H9 (cell line): Measurements from ENCODE around the gene C3orf22. TPM values are rescaled to one million over a fixed set of nuclear protein-coding genes. Genes with fewer than 3 reads are reported as not detected.

ENCODE experiments used
- DNase-seq: peaks from one replicate; pipeline ENCODE4 v3.0.0-alpha.2; 2017
- H2AFZ ChIP-seq: one replicate; pipeline ENCODE4 v1.6.1; 2013; ENCODE audit warnings: mild to moderate bottlenecking, low read length, control low read depth, moderate library complexity
- H2AK5ac ChIP-seq: 2 replicates; pipeline ENCODE4 v1.6.1; 2013; ENCODE audit warnings: low read length, control low read depth, mixed read lengths; ENCODE audit not compliant: insufficient read length
- H2BK120ac ChIP-seq: one replicate; pipeline ENCODE4 v1.6.1; 2013; ENCODE audit warnings: low read depth, mild to moderate bottlenecking, low read length, control low read depth, inconsistent platforms; ENCODE audit not compliant: poor library complexity, severe bottlenecking
- H2BK12ac ChIP-seq: 2 replicates; pipeline ENCODE4 v1.6.1; 2013; ENCODE audit warnings: low read length, control low read depth, mixed read lengths, low read depth; ENCODE audit not compliant: insufficient read length
- H2BK15ac ChIP-seq: 2 replicates; pipeline ENCODE4 v1.6.1; 2013; ENCODE audit warnings: low read depth, low read length, control low read depth
- H2BK20ac ChIP-seq: one replicate; pipeline ENCODE4 v1.6.1; 2013; ENCODE audit warnings: low read depth, mild to moderate bottlenecking, low read length, control low read depth, inconsistent platforms; ENCODE audit not compliant: poor library complexity, severe bottlenecking
- H2BK5ac ChIP-seq: 2 replicates; pipeline ENCODE4 v1.6.1; 2013; ENCODE audit warnings: low read length, control low read depth, mixed read lengths; ENCODE audit not compliant: insufficient read length
- H3K14ac ChIP-seq: 2 replicates; pipeline ENCODE4 v1.6.1; 2013; ENCODE audit warnings: low read length, control low read depth; ENCODE audit not compliant: insufficient read depth
- H3K18ac ChIP-seq: 2 replicates; pipeline ENCODE4 v1.6.1; 2013; ENCODE audit warnings: low read depth, mild to moderate bottlenecking, mixed read lengths, low read length, control low read depth; ENCODE audit not compliant: insufficient read length
- H3K23ac ChIP-seq: 2 replicates; pipeline ENCODE4 v1.6.1; 2013; ENCODE audit warnings: low read length, control low read depth, mixed read lengths, low read depth; ENCODE audit not compliant: insufficient read length
- H3K23me2 ChIP-seq: 2 replicates; pipeline ENCODE4 v1.6.1; 2013; ENCODE audit warnings: low read depth, mild to moderate bottlenecking, mixed read lengths, low read length, control low read depth; ENCODE audit not compliant: insufficient read length, poor library complexity, severe bottlenecking
- H3K27ac ChIP-seq: 2 replicates; pipeline ENCODE4 v1.5.1; 2013; ENCODE audit warnings: low read length, control low read depth, mixed read lengths, low read depth; ENCODE audit not compliant: insufficient read length
- H3K27me3 ChIP-seq: 2 replicates; pipeline ENCODE4 v1.6.1; 2013; ENCODE audit warnings: low read length, control low read depth, inconsistent platforms; ENCODE audit not compliant: insufficient read depth
- H3K4ac ChIP-seq: 2 replicates; pipeline ENCODE4 v1.6.1; 2013; ENCODE audit warnings: low read depth, mild to moderate bottlenecking, control low read depth, inconsistent platforms, low read length, moderate library complexity
- H3K4me1 ChIP-seq: 2 replicates; pipeline ENCODE4 v1.6.1; 2013; ENCODE audit warnings: low read length, control low read depth, inconsistent platforms; ENCODE audit not compliant: insufficient read depth
- H3K4me2 ChIP-seq: 2 replicates; pipeline ENCODE4 v1.6.1; 2013; ENCODE audit warnings: low read length, control low read depth, mixed read lengths; ENCODE audit not compliant: insufficient read length, insufficient read depth
- H3K56ac ChIP-seq: 2 replicates; pipeline ENCODE4 v1.6.1; 2013; ENCODE audit warnings: low read depth, mild to moderate bottlenecking, mixed read lengths, low read length, control low read depth; ENCODE audit not compliant: insufficient read length
- H3K79me1 ChIP-seq: 2 replicates; pipeline ENCODE4 v1.6.1; 2013; ENCODE audit warnings: low read depth, mild to moderate bottlenecking, moderate library complexity, low read length, control low read depth, inconsistent platforms; ENCODE audit not compliant: insufficient read depth, poor library complexity, severe bottlenecking
- H3K79me2 ChIP-seq: 2 replicates; pipeline ENCODE4 v1.6.1; 2013; ENCODE audit warnings: low read length, control low read depth, inconsistent platforms; ENCODE audit not compliant: insufficient read depth
- H3K9ac ChIP-seq: 2 replicates; pipeline ENCODE4 v1.6.1; 2013; ENCODE audit warnings: low read length, control low read depth, mixed read lengths; ENCODE audit not compliant: insufficient read length; ENCODE audit errors: extremely low read depth
- H3K9me3 ChIP-seq: one replicate; pipeline ENCODE4 v1.6.1; 2013; ENCODE audit warnings: low read depth, low read length, inconsistent platforms; ENCODE audit not compliant: control insufficient read depth
- H3T11ph ChIP-seq: one replicate; pipeline ENCODE4 v1.6.1; 2013; ENCODE audit warnings: mild to moderate bottlenecking, low read length, control low read depth, inconsistent platforms
- H4K20me1 ChIP-seq: one replicate; pipeline ENCODE4 v1.6.1; 2013; ENCODE audit not compliant: control insufficient read depth, insufficient read length, insufficient read depth
- H4K5ac ChIP-seq: 2 replicates; pipeline ENCODE4 v1.6.1; 2013; ENCODE audit warnings: low read depth, mild to moderate bottlenecking, mixed read lengths, low read length, control low read depth; ENCODE audit not compliant: insufficient read length
- H4K8ac ChIP-seq: replicated peaks from 2 replicates; pipeline ENCODE4 v1.6.1; 2013; ENCODE audit warnings: low read length, control low read depth, mixed read lengths, low read depth; ENCODE audit not compliant: insufficient read length
- H4K91ac ChIP-seq: 2 replicates; pipeline ENCODE4 v1.6.1; 2013; ENCODE audit warnings: low read depth, mild to moderate bottlenecking, moderate library complexity, mixed read lengths, low read length, control low read depth; ENCODE audit not compliant: insufficient read length
- H3K27ac Mint-ChIP-seq, 3 experiments: 2 replicates in 2 of 3; 3 replicates in 1 of 3; pipeline ENCODE4 v1.8.0; 2020 to 2021; ENCODE audit warnings: mixed read lengths in 3 of 3, mild to moderate bottlenecking in 1 of 3, moderate library complexity in 1 of 3
- H3K27me3 Mint-ChIP-seq: 2 replicates; pipeline ENCODE4 v1.8.0; 2021; ENCODE audit warnings: low read depth, mild to moderate bottlenecking, moderate library complexity, mixed read lengths
- H3K36me3 Mint-ChIP-seq, 3 experiments: 2 replicates in 2 of 3; 3 replicates in 1 of 3; pipeline ENCODE4 v1.8.0; 2020 to 2021; ENCODE audit warnings: low read depth in 3 of 3, mixed read lengths in 3 of 3; ENCODE audit not compliant: insufficient read depth in 1 of 3
- H3K4me1 Mint-ChIP-seq, 2 experiments: 2 replicates each; pipeline ENCODE4 v1.8.0; 2020; ENCODE audit warnings: mixed read lengths in 2 of 2
- H3K4me3 Mint-ChIP-seq, 2 experiments: 2 replicates in 1 of 2; 3 replicates in 1 of 2; pipeline ENCODE4 v1.8.0; 2020 to 2021; ENCODE audit warnings: mild to moderate bottlenecking in 2 of 2, mixed read lengths in 2 of 2, moderate library complexity in 1 of 2
- H3K9me3 Mint-ChIP-seq, 2 experiments: 2 replicates in 1 of 2; 3 replicates in 1 of 2; pipeline ENCODE4 v1.8.0; 2020; ENCODE audit warnings: mild to moderate bottlenecking in 2 of 2, mixed read lengths in 2 of 2, moderate library complexity in 1 of 2
- WGBS: extraction: QIAGEN DNeasy Blood & Tissue Kit; methylation state at CpG from one replicate; pipeline ENCODE4 v1.1.7; 2013; ENCODE audit warnings: missing lambda C conversion rate, low lambda C conversion rate, mixed read lengths; ENCODE audit not compliant: insufficient read length; ENCODE audit errors: extremely low coverage; 5-methylcytosine and 5-hydroxymethylcytosine counted together
- total RNA-seq: library from RNA; stranded (reverse); gene quantifications from 2 replicates; pipeline ENCODE4 v1.2.1, GENCODE V29; 2021
- TF ChIP-seq, protein P1 (sequence below): fragments of 200-600 bp; sonication (generic); conservative IDR thresholded peaks from 3 replicates; pipeline ENCODE4 v1.8.0; 2021; ENCODE audit warnings: antibody characterized with exemption, mild to moderate bottlenecking

The C3orf22 gene
- total RNA-seq, 1 experiment from 2014 or later: not detected

- no peak for DNase-seq
- WGBS: no CpG with 5 or more reads among the region's 5 CpGs
Observed at GRCh38 chr3:126580746-126581145, 22.0 kb upstream of the C3orf22 start.

More at GRCh38 chr3:126580746-126581145, 22.0 kb upstream of the C3orf22 start:
- Mint-ChIP-seq H3K9me3 (peaks cover 0 to 4% of the 10 kb centered on the region in 2 experiments; a peak in 2 of 5 replicates), H3K27me3 (peaks cover 8% of the 10 kb centered on the region; the same call in 1 of the 2 replicates), H3K4me1 (peaks cover 0 to 3% of the 10 kb centered on the region in 2 experiments; a peak in 2 of 4 replicates), H3K4me3 (no peak overlapping the region), H3K36me3 (no peaks in the 10 kb centered on the region), H3K27ac (no peak overlapping the region)
- Histone ChIP-seq H3K79me1 (no peaks in the 10 kb centered on the region), H2BK120ac (no peak overlapping the region), H3K56ac (no peak overlapping the region), H4K8ac (no peak overlapping the region), H2BK20ac (no peak overlapping the region), H2BK5ac (no peak overlapping the region), H3T11ph (no peak overlapping the region), H2AFZ (no peak overlapping the region), H3K23me2 (no peaks in the 10 kb centered on the region), H3K9ac (no peak overlapping the region), H3K4me2 (no peak overlapping the region), H2AK5ac (no peak overlapping the region), H2BK12ac (no peak overlapping the region), H3K4ac (no peak overlapping the region), H3K14ac (no peak overlapping the region), H3K27me3 (no peaks in the 10 kb centered on the region), H3K9me3 (no peaks in the 10 kb centered on the region), H3K27ac (no peak overlapping the region), H3K18ac (no peak overlapping the region), H4K20me1 (no peaks in the 10 kb centered on the region), H3K79me2 (no peaks in the 10 kb centered on the region), H4K5ac (no peak overlapping the region), H2BK15ac (no peak overlapping the region), H3K23ac (no peak overlapping the region), H3K4me1 (no peaks in the 10 kb centered on the region), H4K91ac (no peak overlapping the region)
- TF ChIP-seq, protein P1, sequence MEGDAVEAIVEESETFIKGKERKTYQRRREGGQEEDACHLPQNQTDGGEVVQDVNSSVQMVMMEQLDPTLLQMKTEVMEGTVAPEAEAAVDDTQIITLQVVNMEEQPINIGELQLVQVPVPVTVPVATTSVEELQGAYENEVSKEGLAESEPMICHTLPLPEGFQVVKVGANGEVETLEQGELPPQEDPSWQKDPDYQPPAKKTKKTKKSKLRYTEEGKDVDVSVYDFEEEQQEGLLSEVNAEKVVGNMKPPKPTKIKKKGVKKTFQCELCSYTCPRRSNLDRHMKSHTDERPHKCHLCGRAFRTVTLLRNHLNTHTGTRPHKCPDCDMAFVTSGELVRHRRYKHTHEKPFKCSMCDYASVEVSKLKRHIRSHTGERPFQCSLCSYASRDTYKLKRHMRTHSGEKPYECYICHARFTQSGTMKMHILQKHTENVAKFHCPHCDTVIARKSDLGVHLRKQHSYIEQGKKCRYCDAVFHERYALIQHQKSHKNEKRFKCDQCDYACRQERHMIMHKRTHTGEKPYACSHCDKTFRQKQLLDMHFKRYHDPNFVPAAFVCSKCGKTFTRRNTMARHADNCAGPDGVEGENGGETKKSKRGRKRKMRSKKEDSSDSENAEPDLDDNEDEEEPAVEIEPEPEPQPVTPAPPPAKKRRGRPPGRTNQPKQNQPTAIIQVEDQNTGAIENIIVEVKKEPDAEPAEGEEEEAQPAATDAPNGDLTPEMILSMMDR: no peak
